ENCODE results near the gene STK17B. TPM values are rescaled to one million over a fixed set of nuclear protein-coding genes. Genes with fewer than 3 reads are reported as not detected.
"Not testable (repeated sequence)": the region's sequence is repeated elsewhere in the genome, so short reads cannot be mapped to it uniquely, and the experiment has no call there.

STK17B gene
- total and polyA plus RNA-seq, 10 donors, result 48.7 to 248 (median 186) TPM

GRCh38 chr2:196099916-196100315 is 71.5 kb downstream of the STK17B start:
- H3K4me1 ChIP-seq, result peaks cover 0 to 27% (median 17%) of the 10 kb centered on the region in 6 donors
- TF ChIP-seq POLR2AphosphoS5 (IDR thresholded peaks at IDR 0.05), result no peak
- no peak for TF ChIP-seq CTCF (IDR thresholded peaks at IDR 0.05 in 8 of 11, conservative IDR thresholded peaks at IDR 0.05 in 3 of 11)
- TF ChIP-seq POLR2A (IDR thresholded peaks at IDR 0.05), result no peak
- H3K27ac ChIP-seq, result no peak overlapping the region
- 56 to 82% (median 67%) methylated on average over 3 of the region's 3 CpGs for WGBS, 5 donors
- no peak overlapping the region for H3K4me3 ChIP-seq
- H3K27me3 ChIP-seq (replicated peaks in 1 of 7), result no peaks in the 10 kb centered on the region
- intact Hi-C loops (cut with DNase I; ENCODE audit: low total_unique reads), result no loop called here
- no peaks in the 10 kb centered on the region for H3K36me3 ChIP-seq
- DNase-seq, result no peak
- H3K9me3 ChIP-seq, result no peaks in the 10 kb centered on the region

- Histone ChIP-seq H3K4me1 (peaks cover 0 to 23% (median 17%) of the 10 kb centered on the region in 6 donors), H3K9me3 (peaks cover 0 to 15% (median 8%) of the 10 kb centered on the region in 8 donors), H3K27me3 (replicated peaks in 1 of 7) (no peaks in the 10 kb centered on the region), H3K36me3 (no peaks in the 10 kb centered on the region), H3K4me3 (no peak overlapping the region), H3K27ac (no peak overlapping the region)
- intact Hi-C loops (cut with DNase I; ENCODE audit: low total_unique reads), result no loop called here
- TF ChIP-seq POLR2AphosphoS5 (IDR thresholded peaks at IDR 0.05), result no peak
- TF ChIP-seq POLR2A (IDR thresholded peaks at IDR 0.05), result no peak
- no peak for TF ChIP-seq CTCF (IDR thresholded peaks at IDR 0.05 in 8 of 11, conservative IDR thresholded peaks at IDR 0.05 in 3 of 11)
- no peak for DNase-seq
- WGBS, 5 donors, result 77 to 83% (median 80%) methylated on average over 6 of the region's 6 CpGs
These were observed 73.3 kb downstream of the STK17B start for GRCh38 chr2:196097864-196098660.

- TF ChIP-seq CTCF (IDR thresholded peaks at IDR 0.05 in 8 of 11, conservative IDR thresholded peaks at IDR 0.05 in 3 of 11), result no peak
- TF ChIP-seq POLR2A (IDR thresholded peaks at IDR 0.05), result no peak
- TF ChIP-seq POLR2AphosphoS5 (IDR thresholded peaks at IDR 0.05), result no peak
- no peaks in the 10 kb centered on the region for H3K27me3 ChIP-seq (replicated peaks in 1 of 7)
- WGBS, 5 donors, result 73 to 91% (median 88%) methylated on average over 5 of the region's 5 CpGs
- H3K4me1 ChIP-seq, result peaks cover 0 to 17% (median 15%) of the 10 kb centered on the region in 6 donors
- H3K36me3 ChIP-seq, result no peaks in the 10 kb centered on the region
- intact Hi-C loops (cut with DNase I; ENCODE audit: low total_unique reads), result no loop called here
- H3K4me3 ChIP-seq, result no peak overlapping the region
- no peak overlapping the region for H3K27ac ChIP-seq
- peaks cover 0 to 15% (median 8%) of the 10 kb centered on the region in 8 donors for H3K9me3 ChIP-seq
- no peak for DNase-seq
These were observed 74.2 kb downstream of the STK17B start for GRCh38 chr2:196096982-196097745.

GRCh38 chr2:196096264-196096663 is 75.1 kb downstream of the STK17B start:
- DNase-seq, result no peak
- no peak overlapping the region for H3K4me3 ChIP-seq
- 93 to 97% (median 95%) methylated on average over 4 of the region's 4 CpGs for WGBS, 5 donors
- no peaks in the 10 kb centered on the region for H3K27me3 ChIP-seq (replicated peaks in 1 of 7)
- no peaks in the 10 kb centered on the region for H3K36me3 ChIP-seq
- peaks cover 0 to 8% (median 6%) of the 10 kb centered on the region in 6 donors for H3K4me1 ChIP-seq
- H3K9me3 ChIP-seq, result peaks cover 0 to 15% (median 8%) of the 10 kb centered on the region in 8 donors
- intact Hi-C loops (cut with DNase I; ENCODE audit: low total_unique reads), result no loop called here
- no peak overlapping the region for H3K27ac ChIP-seq
- no peak for TF ChIP-seq POLR2AphosphoS5 (IDR thresholded peaks at IDR 0.05)

GRCh38 chr2:196089448-196089847 is 81.9 kb downstream of the STK17B start:
- H3K4me3 ChIP-seq; intact Hi-C loops (cut with DNase I; ENCODE audit: low total_unique reads); H3K36me3 ChIP-seq; DNase-seq; H3K27me3 ChIP-seq (replicated peaks in 1 of 7); H3K27ac ChIP-seq; H3K4me1 ChIP-seq: not testable (repeated sequence)
- 77 to 85% (median 78%) methylated on average over 5 of the region's 5 CpGs for WGBS, 5 donors
- peaks cover 0 to 16% (median 11%) of the 10 kb centered on the region in 8 donors for H3K9me3 ChIP-seq
